Breast epithelium (tissue), 3 donors: ENCODE data around the gene SDK1.

Source experiments
- CTCF ChIP-seq, 3 donors: fragments of 450-650 bp; IDR thresholded peaks; one replicate each; pipeline ENCODE4 v1.5.1; 2016 to 2017; ENCODE audit warnings: antibody characterized with exemption in 3 of 3, mild to moderate bottlenecking in 3 of 3, moderate library complexity in 3 of 3
- POLR2AphosphoS5 ChIP-seq, 3 donors: sonication (generic); formaldehyde crosslinking; IDR thresholded peaks; one replicate each; pipeline ENCODE4 v1.6.1; 2017; ENCODE audit warnings: antibody characterized with exemption in 3 of 3

GRCh38 chr7:4203626-4204512, 902.8 kb downstream of the SDK1 start:
- TF ChIP-seq POLR2AphosphoS5 (IDR thresholded peaks at IDR 0.05): no peak
- TF ChIP-seq CTCF (IDR thresholded peaks at IDR 0.05): no peak
